HepG2 (cell line): ENCODE measurements around the gene TGIF1. TPM values are rescaled to one million over a fixed set of nuclear protein-coding genes. Genes with fewer than 3 reads are reported as not detected.

Experiments used
- ATAC-seq: fragments of 200-7000 bp; cut with Tn5 transposase; 3 replicates; pipeline ENCODE4 v1.9.1; 2020; ENCODE audit warnings: mild to moderate bottlenecking, moderate library complexity
- BruUV-seq: library from RNA; stranded (reverse); fragments of 400-500 nt; replicated peaks from 2 replicates; lab custom pipeline; 2021; lab: Mats Ljungman, UMichigan
- CTCF ChIA-PET: fragments of 300-600 bp; formaldehyde crosslinking; extraction: SDS; loops from one replicate; lab custom pipeline; 2021; ENCODE audit warnings: low total read pairs, inconsistent platforms, low intra/inter-chr PET ratio; lab: Yijun Ruan, JAX
- POLR2A ChIA-PET: fragments of 350-600 bp; sonication (Branson Sonifier 250); formaldehyde crosslinking; loops from one replicate; lab custom pipeline; 2020; ENCODE audit warnings: antibody characterized with exemption, inconsistent platforms; lab: Yijun Ruan, JAX
- DNase-seq: peaks from one replicate; pipeline ENCODE4 v3.0.0-alpha.2; 2015; ENCODE audit warnings: low spot score
- FAIRE-seq: peaks from 3 replicates; lab custom pipeline; 2011; peaks lifted over from hg19 to GRCh38; lab: Jason Lieb, UNC
- H2AFZ ChIP-seq: one replicate; pipeline ENCODE4 v1.6.1; 2011; ENCODE audit warnings: low read length, inconsistent platforms
- H3K27ac ChIP-seq: fragments of 300-600 bp; 3 replicates; pipeline ENCODE4 v1.8.0; 2011; ENCODE audit warnings: mixed run types, mild to moderate bottlenecking, mixed read lengths, low read length, inconsistent platforms; ENCODE audit not compliant: insufficient read depth; ENCODE audit errors: extremely low read length
- H3K27me3 ChIP-seq, 2 experiments: fragments of 200-600 bp in 1 of 2; 2 replicates in 1 of 2; 3 replicates in 1 of 2; pipeline versions ENCODE4 v1.6.0 to v1.8.0; 2011; ENCODE audit warnings: low read length in 2 of 2, mild to moderate bottlenecking in 2 of 2, moderate library complexity in 2 of 2, inconsistent platforms in 1 of 2; ENCODE audit not compliant: insufficient read depth in 2 of 2, control insufficient read depth in 1 of 2
- H3K36me3 ChIP-seq, 2 experiments: fragments of 200-600 bp in 1 of 2; replicated peaks in 1 of 2; 2 replicates in 1 of 2; 3 replicates in 1 of 2; pipeline versions ENCODE4 v1.5.1 to v1.8.0; 2011; ENCODE audit warnings: low read length in 2 of 2, inconsistent platforms in 1 of 2; ENCODE audit not compliant: insufficient read depth in 2 of 2, control insufficient read depth in 1 of 2
- H3K4me1 ChIP-seq: 2 replicates; pipeline ENCODE4 v1.5.1; 2012; ENCODE audit warnings: low read length, inconsistent platforms; ENCODE audit not compliant: insufficient read depth
- H3K4me2 ChIP-seq: 2 replicates; pipeline ENCODE4 v1.6.0; 2011; ENCODE audit warnings: low read depth, low read length, inconsistent platforms
- H3K4me3 ChIP-seq, 3 experiments: fragments of 200-600 bp in 1 of 3; sonication (generic), shearing (Covaris generic) in 1 of 3; replicated peaks in 1 of 3; 2 replicates each; pipeline ENCODE4 v1.5.1; 2011 to 2016; ENCODE audit warnings: low read length in 3 of 3, inconsistent platforms in 2 of 3, low read depth in 2 of 3, mild to moderate bottlenecking in 2 of 3, control low read depth in 1 of 3, mixed read lengths in 1 of 3; ENCODE audit not compliant: insufficient read depth in 1 of 3
- H3K79me2 ChIP-seq: one replicate; pipeline ENCODE4 v1.6.1; 2011; ENCODE audit warnings: low read length, inconsistent platforms; ENCODE audit not compliant: insufficient read depth
- H3K9ac ChIP-seq: 2 replicates; pipeline ENCODE4 v1.6.0; 2011; ENCODE audit warnings: mild to moderate bottlenecking, low read depth, low read length, inconsistent platforms; ENCODE audit not compliant: insufficient read depth
- H3K9me3 ChIP-seq: 2 replicates; pipeline ENCODE4 v1.5.1; 2012; ENCODE audit warnings: mild to moderate bottlenecking, low read length
- H4K20me1 ChIP-seq: 2 replicates; pipeline ENCODE4 v1.6.0; 2011; ENCODE audit warnings: inconsistent platforms, mild to moderate bottlenecking, low read length, moderate library complexity; ENCODE audit not compliant: insufficient read depth
- BCLAF1 ChIP-seq: fragments of 450-650 bp; IDR thresholded peaks from 2 replicates; pipeline ENCODE4 v1.6.1; 2017; ENCODE audit warnings: mild to moderate bottlenecking
- DNMT3B ChIP-seq: conservative IDR thresholded peaks from 2 replicates; pipeline ENCODE4 v1.6.1; 2016; ENCODE audit warnings: missing biosample characterization, control low read depth
- MTA1 ChIP-seq: sonication (generic); formaldehyde crosslinking; IDR thresholded peaks from 2 replicates; pipeline ENCODE4 v1.4.0; 2020; ENCODE audit warnings: missing genetic modification reagents, mild to moderate bottlenecking, borderline replicate concordance
- MXD4 ChIP-seq: IDR thresholded peaks from 2 replicates; pipeline ENCODE4 v1.6.1; 2016; ENCODE audit warnings: mild to moderate bottlenecking, missing biosample characterization, missing genetic modification reagents
- MZF1 ChIP-seq: sonication (generic); formaldehyde crosslinking; IDR thresholded peaks from 2 replicates; pipeline ENCODE4 v1.8.1; 2023; ENCODE audit warnings: mild to moderate bottlenecking, missing genetic modification reagents, borderline replicate concordance
- PHF5A ChIP-seq: IDR thresholded peaks from one replicate; pipeline ENCODE4 v1.6.1; 2018; ENCODE audit warnings: low read depth, missing genetic modification reagents; ENCODE audit not compliant: unreplicated experiment
- SNRNP70 ChIP-seq: fragments of 200-400 bp; formaldehyde crosslinking; IDR thresholded peaks from 2 replicates; pipeline ENCODE4 v1.6.1; 2017; ENCODE audit warnings: mild to moderate bottlenecking, low read depth, low read length, moderate library complexity
- SP1 ChIP-seq, 2 experiments: fragments of 450-650 bp in 1 of 2; sonication (generic) in 1 of 2; formaldehyde crosslinking in 1 of 2; IDR thresholded peaks; 2 replicates each; pipeline versions ENCODE4 v1.4.0 to v1.6.1; 2016 to 2020; ENCODE audit warnings: missing genetic modification reagents in 1 of 2
- TFAP4 ChIP-seq: sonication (generic); IDR thresholded peaks from 2 replicates; pipeline ENCODE4 v1.6.1; 2016; ENCODE audit warnings: low read depth, borderline replicate concordance
- TFE3 ChIP-seq: IDR thresholded peaks from 2 replicates; pipeline ENCODE4 v1.6.1; 2016
- ZFY ChIP-seq: sonication (generic); formaldehyde crosslinking; IDR thresholded peaks from 2 replicates; pipeline ENCODE4 v1.4.0; 2020; ENCODE audit warnings: missing genetic modification reagents
- ZNF362 ChIP-seq: sonication (generic); formaldehyde crosslinking; IDR thresholded peaks from 2 replicates; pipeline ENCODE4 v1.4.0; 2020; ENCODE audit warnings: missing genetic modification reagents, mild to moderate bottlenecking, borderline replicate concordance
- ZNF816 ChIP-seq: sonication (generic); formaldehyde crosslinking; IDR thresholded peaks from 2 replicates; pipeline ENCODE4 v1.8.0; 2022; ENCODE audit warnings: missing genetic modification reagents, mild to moderate bottlenecking, borderline replicate concordance
- WGBS: methylation state at CpG from one replicate; pipeline ENCODE4 v1.1.6; 2017; ENCODE audit warnings: low lambda C conversion rate; 5-methylcytosine and 5-hydroxymethylcytosine counted together
- in situ Hi-C: cut with HindIII; loops from 2 replicates; pipeline ENCODE4 v1.10.0; 2017; ENCODE audit warnings: low pct_unique_long_range_greater_than_20kb; ENCODE audit not compliant: extremely low pct_ligation_motif_present
- intact Hi-C: fragments of 100-400 bp; cut with micrococcal nuclease; formaldehyde crosslinking; loops from one replicate; pipeline ENCODE4 v1.10.0; 2022; ENCODE audit not compliant: unreplicated experiment
- polyA plus RNA-seq, 8 experiments: library from polyadenylated mRNA; depleted of rRNA in 3 of 8; stranded (reverse) in 7 of 8; unstranded in 1 of 8; fragments of >200 nt; fragmentation: Illumina TruSeq in 4 of 8; extraction: Trizol in 4 of 8; gene quantifications; 2 replicates each; pipeline versions ENCODE4 v1.2.1 to v1.2.3, GENCODE V29; 2011 to 2016; ENCODE audit warnings: low read depth in 4 of 8, missing spikeins in 1 of 8, mixed read lengths in 1 of 8; ENCODE audit not compliant: insufficient read depth in 1 of 8
- total RNA-seq, 5 experiments: library from RNA; depleted of rRNA; stranded (reverse); fragments of >200 nt; fragmentation: Illumina TruSeq; extraction: Trizol; gene quantifications; 2 replicates each; pipeline ENCODE4 v1.2.3, GENCODE V29; 2016; ENCODE audit warnings: low read depth in 1 of 5

The TGIF1 gene
- total and polyA plus RNA-seq, 2 of the 13 experiments (the other 11 are each of a cell fraction or from before 2014, with no cell fraction given), result 50.0 to 76.1 TPM

GRCh38 chr18:3425446-3425845 lies 24.5 kb upstream of the TGIF1 start:
- TF ChIP-seq TFAP4 (no peak), MXD4 (CRISPR knock-in tag) (no peak), ZNF362 (CRISPR knock-in tag) (no peak), TFE3 (CRISPR knock-in tag) (no peak), SNRNP70 (no peak), BCLAF1 (no peak), SP1 (IDR thresholded peaks at IDR 0.05) (no peak), SP1 (CRISPR knock-in tag; IDR thresholded peaks at IDR 0.05) (no peak), MZF1 (CRISPR knock-in tag) (no peak), MTA1 (no peak), ZFY (no peak), ZNF816 (CRISPR knock-in tag) (no peak), PHF5A (CRISPR knock-in tag) (no peak), DNMT3B (no peak)
- TF ChIP-seq, all 625 proteins: peak for 0
- H3K27me3 ChIP-seq, result no peaks in the 10 kb centered on the region
- intact Hi-C loops, result no loop called here
- H3K36me3 ChIP-seq, result no peaks in the 10 kb centered on the region
- H3K9me3 ChIP-seq, result no peaks in the 10 kb centered on the region
- ATAC-seq, result no peak
- CTCF ChIA-PET, result no interaction called here
- WGBS, result 56% methylated on average over 6 of the region's 6 CpGs
- H3K4me3 ChIP-seq, result no peak overlapping the region
- FAIRE-seq, result no peak
- POLR2A ChIA-PET, result no interaction called here
- in situ Hi-C loops, result no loop called here
- H3K4me1 ChIP-seq, result no peaks in the 10 kb centered on the region
- no peak overlapping the region for H3K4me2 ChIP-seq
- no peak for DNase-seq
- no peak overlapping the region for H2AFZ ChIP-seq
- no peaks in the 10 kb centered on the region for H4K20me1 ChIP-seq
- H3K27ac ChIP-seq, result no peak overlapping the region
- no peaks in the 10 kb centered on the region for H3K79me2 ChIP-seq
- BruUV-seq, result no TSS peak
- no peak overlapping the region for H3K9ac ChIP-seq
